NCI-H774 (cell line): ENCODE results near the gene CREG2.

Experiments
- DNase-seq: peaks from one replicate; lab custom pipeline; 2025; lab: John Stamatoyannopoulos, UW

CREG2 gene

GRCh38 chr2:101307503-101307902 is 79.8 kb downstream of the CREG2 start:
- DNase-seq, result no peak

- no peak for DNase-seq
Observed at GRCh38 chr2:101306410-101306809, 80.9 kb downstream of the CREG2 start.

- no peak for DNase-seq
Observed at GRCh38 chr2:101305492-101306078, 81.7 kb downstream of the CREG2 start.

- no peak for DNase-seq
Observed at GRCh38 chr2:101305035-101305434, 82.3 kb downstream of the CREG2 start.

GRCh38 chr2:101303688-101304087 is 83.6 kb downstream of the CREG2 start:
- DNase-seq, result no peak

GRCh38 chr2:101302016-101302415 is 85.3 kb downstream of the CREG2 start:
- no peak for DNase-seq

- DNase-seq, result no peak
Observed at GRCh38 chr2:101300836-101301235, 86.5 kb downstream of the CREG2 start.

GRCh38 chr2:101300164-101300563 is 87.1 kb downstream of the CREG2 start:
- no peak for DNase-seq

- DNase-seq, result no peak
Observed at GRCh38 chr2:101299604-101300003, 87.7 kb downstream of the CREG2 start.

GRCh38 chr2:101297383-101297782 is 89.9 kb downstream of the CREG2 start:
- no peak for DNase-seq

GRCh38 chr2:101296371-101296770 is 90.9 kb downstream of the CREG2 start:
- no peak for DNase-seq

- DNase-seq, result no peak
Observed at GRCh38 chr2:101295895-101296294, 91.4 kb downstream of the CREG2 start.
